PFSK-1 (cell line): ENCODE results near the gene PAQR5.

Source experiments
- FOXP2 ChIP-seq: optimal IDR thresholded peaks from 2 replicates; pipeline ENCODE3; 2011; ENCODE audit warnings: borderline replicate concordance, control low read depth, inconsistent platforms; ENCODE audit not compliant: insufficient read depth; ENCODE audit errors: extremely low read length, extremely low read depth
- POLR2AphosphoS5 ChIP-seq: IDR thresholded peaks from 2 replicates; pipeline ENCODE4 v1.6.1; 2012; ENCODE audit warnings: low read depth, mild to moderate bottlenecking, control low read depth, low read length, moderate library complexity
- REST ChIP-seq, 2 experiments: IDR thresholded peaks; 2 replicates each; pipeline versions ENCODE4 v1.6.1 to v1.8.0; 2011 to 2012; ENCODE audit warnings: low read depth in 2 of 2, low read length in 2 of 2, control low read depth in 1 of 2, inconsistent platforms in 1 of 2, mild to moderate bottlenecking in 1 of 2, moderate library complexity in 1 of 2; ENCODE audit not compliant: insufficient read depth in 1 of 2
- SIN3A ChIP-seq: IDR thresholded peaks from 2 replicates; pipeline ENCODE4 v1.6.1; 2012; ENCODE audit warnings: mild to moderate bottlenecking, low read length, moderate library complexity, borderline replicate concordance; ENCODE audit not compliant: insufficient read depth
- TAF1 ChIP-seq: IDR thresholded peaks from 2 replicates; pipeline ENCODE4 v1.6.1; 2012; ENCODE audit warnings: low read length, control low read depth, borderline replicate concordance; ENCODE audit not compliant: insufficient read depth

The PAQR5 gene

GRCh38 chr15:69342460-69343076 is 43.9 kb downstream of the PAQR5 start:
- TF ChIP-seq TAF1 (no peak), SIN3A (no peak), REST (IDR thresholded peaks at IDR 0.05; ENCODE audit: insufficient read depth in 1 of 2, low read depth in 2 of 2, low read length in 2 of 2) (no peak), POLR2AphosphoS5 (no peak), FOXP2 (no peak)

GRCh38 chr15:69343133-69343532 is 44.4 kb downstream of the PAQR5 start:
- TF ChIP-seq SIN3A (no peak), REST (IDR thresholded peaks at IDR 0.05; ENCODE audit: insufficient read depth in 1 of 2, low read depth in 2 of 2, low read length in 2 of 2) (no peak), TAF1 (no peak), FOXP2 (no peak), POLR2AphosphoS5 (no peak)

- TF ChIP-seq TAF1 (no peak), SIN3A (no peak), FOXP2 (no peak), REST (IDR thresholded peaks at IDR 0.05; ENCODE audit: insufficient read depth in 1 of 2, low read depth in 2 of 2, low read length in 2 of 2) (no peak), POLR2AphosphoS5 (no peak)
Observed at GRCh38 chr15:69344238-69344637, 45.5 kb downstream of the PAQR5 start.

GRCh38 chr15:69346112-69346511 is 47.4 kb downstream of the PAQR5 start:
- TF ChIP-seq FOXP2 (no peak), POLR2AphosphoS5 (no peak), TAF1 (no peak), SIN3A (no peak), REST (IDR thresholded peaks at IDR 0.05; ENCODE audit: insufficient read depth in 1 of 2, low read depth in 2 of 2, low read length in 2 of 2) (no peak)

- TF ChIP-seq POLR2AphosphoS5 (no peak), TAF1 (no peak), SIN3A (no peak)
Observed at GRCh38 chr15:69351333-69351732, 52.6 kb downstream of the PAQR5 start.
